Measurements from ENCODE around the gene ARRDC4. TPM values are rescaled to one million over a fixed set of nuclear protein-coding genes. Genes with fewer than 3 reads are reported as not detected.

ARRDC4 gene
- total RNA-seq, 1 experiment from 2014 or later = 8.7 TPM

DNA sequence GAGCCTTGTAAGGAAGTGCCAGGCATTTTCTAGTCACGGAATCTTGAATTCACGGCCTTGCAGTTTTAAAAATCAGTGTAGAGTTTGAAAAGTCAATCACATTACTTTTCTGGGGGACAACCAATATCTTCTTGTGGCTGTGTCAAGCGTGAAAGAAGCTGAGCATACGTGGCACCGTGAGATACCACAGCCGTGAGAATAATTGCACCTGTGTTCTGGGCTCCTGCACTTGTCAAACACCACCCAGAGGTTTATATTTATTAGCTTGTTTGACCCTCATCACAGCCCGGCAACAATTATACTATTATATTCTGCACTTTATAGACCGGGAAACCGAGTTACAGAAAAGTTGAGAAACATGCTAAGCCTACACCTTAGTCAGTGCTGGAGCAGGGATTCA, 45.2 kb downstream of the ARRDC4 start:
- TF ChIP-seq, protein P1, sequence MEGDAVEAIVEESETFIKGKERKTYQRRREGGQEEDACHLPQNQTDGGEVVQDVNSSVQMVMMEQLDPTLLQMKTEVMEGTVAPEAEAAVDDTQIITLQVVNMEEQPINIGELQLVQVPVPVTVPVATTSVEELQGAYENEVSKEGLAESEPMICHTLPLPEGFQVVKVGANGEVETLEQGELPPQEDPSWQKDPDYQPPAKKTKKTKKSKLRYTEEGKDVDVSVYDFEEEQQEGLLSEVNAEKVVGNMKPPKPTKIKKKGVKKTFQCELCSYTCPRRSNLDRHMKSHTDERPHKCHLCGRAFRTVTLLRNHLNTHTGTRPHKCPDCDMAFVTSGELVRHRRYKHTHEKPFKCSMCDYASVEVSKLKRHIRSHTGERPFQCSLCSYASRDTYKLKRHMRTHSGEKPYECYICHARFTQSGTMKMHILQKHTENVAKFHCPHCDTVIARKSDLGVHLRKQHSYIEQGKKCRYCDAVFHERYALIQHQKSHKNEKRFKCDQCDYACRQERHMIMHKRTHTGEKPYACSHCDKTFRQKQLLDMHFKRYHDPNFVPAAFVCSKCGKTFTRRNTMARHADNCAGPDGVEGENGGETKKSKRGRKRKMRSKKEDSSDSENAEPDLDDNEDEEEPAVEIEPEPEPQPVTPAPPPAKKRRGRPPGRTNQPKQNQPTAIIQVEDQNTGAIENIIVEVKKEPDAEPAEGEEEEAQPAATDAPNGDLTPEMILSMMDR (conservative IDR thresholded peaks at IDR 0.05) = no peak
- Histone ChIP-seq H3K4ac (ENCODE audit: low read depth, low read length) (no peak overlapping the region), H3K79me2 (ENCODE audit: insufficient read depth, low read length) (no peaks in the 10 kb centered on the region), H2BK15ac (ENCODE audit: low read depth, low read length) (no peak overlapping the region), H2AK5ac (ENCODE audit: insufficient read length, low read length) (no peak overlapping the region), H2AFZ (ENCODE audit: low read length) (no peak overlapping the region), H3K18ac (ENCODE audit: insufficient read length, low read depth, low read length) (no peak overlapping the region), H3K9me3 (ENCODE audit: control insufficient read depth, low read depth, low read length) (no peaks in the 10 kb centered on the region), H3K27me3 (ENCODE audit: insufficient read depth, low read length) (no peaks in the 10 kb centered on the region), H2BK20ac (ENCODE audit: low read depth, low read length, poor library complexity, severe bottlenecking) (no peak overlapping the region), H3K23ac (ENCODE audit: insufficient read length, low read depth, low read length) (no peak overlapping the region), H2BK12ac (ENCODE audit: insufficient read length, low read depth, low read length) (no peak overlapping the region), H4K8ac (replicated peaks; ENCODE audit: insufficient read length, low read depth, low read length) (no peak overlapping the region), H4K20me1 (ENCODE audit: control insufficient read depth, insufficient read depth, insufficient read length) (peaks cover 2% of the 10 kb centered on the region), H3K14ac (ENCODE audit: insufficient read depth, low read length) (no peak overlapping the region), H3K56ac (ENCODE audit: insufficient read length, low read depth, low read length) (no peak overlapping the region), H2BK5ac (ENCODE audit: insufficient read length, low read length) (no peak overlapping the region), H2BK120ac (ENCODE audit: low read depth, low read length, poor library complexity, severe bottlenecking) (no peak overlapping the region), H4K5ac (ENCODE audit: insufficient read length, low read depth, low read length) (no peak overlapping the region), H3K4me2 (ENCODE audit: insufficient read depth, insufficient read length, low read length) (no peak overlapping the region), H3K9ac (ENCODE audit: extremely low read depth, insufficient read length, low read length) (no peak overlapping the region), H3T11ph (ENCODE audit: low read length) (no peak overlapping the region), H3K79me1 (ENCODE audit: insufficient read depth, low read depth, low read length, poor library complexity, severe bottlenecking) (no peaks in the 10 kb centered on the region), H4K91ac (ENCODE audit: insufficient read length, low read depth, low read length) (no peak overlapping the region), H3K4me1 (ENCODE audit: insufficient read depth, low read length) (no peaks in the 10 kb centered on the region), H3K27ac (ENCODE audit: insufficient read length, low read depth, low read length) (no peak overlapping the region), H3K23me2 (ENCODE audit: insufficient read length, low read depth, low read length, poor library complexity, severe bottlenecking) (no peaks in the 10 kb centered on the region)
- H3K4me3 Mint-ChIP-seq = no peak overlapping the region
- no CpG with 5 or more reads among the region's 9 CpGs for WGBS (ENCODE audit: extremely low coverage, insufficient read length, low lambda C conversion rate)
- peaks cover 0 to 3% of the 10 kb centered on the region in 2 experiments; a peak in 3 of 4 replicates for H3K4me1 Mint-ChIP-seq
- H3K9me3 Mint-ChIP-seq = no peaks in the 10 kb centered on the region
- no peaks in the 10 kb centered on the region; a peak in 1 of 7 replicates for H3K36me3 Mint-ChIP-seq (ENCODE audit: insufficient read depth in 1 of 3, low read depth in 3 of 3)
- H3K27ac Mint-ChIP-seq = no peak overlapping the region
- DNase-seq = no peak
- H3K27me3 Mint-ChIP-seq (ENCODE audit: low read depth) = no peaks in the 10 kb centered on the region
